Activated naive CD4-positive, alpha-beta T cell treated with anti-CD3 and anti-CD28 coated beads for 36 hours (primary cell): Measurements from ENCODE around the gene NPHP4. TPM values are rescaled to one million over a fixed set of nuclear protein-coding genes. Genes with fewer than 3 reads are reported as not detected.

Experiments
- CTCF ChIA-PET: fragments of 350-600 bp; sonication (Branson Sonifier 250); formaldehyde crosslinking; loops from one replicate; lab custom pipeline; 2021; ENCODE audit warnings: antibody characterized with exemption; lab: Charles Lee
- DNase-seq: peaks from one replicate; pipeline ENCODE4 v3.0.0-alpha.2; 2020
- H3K27ac Mint-ChIP-seq: one replicate; pipeline ENCODE4 v1.8.0; 2021; ENCODE audit warnings: mild to moderate bottlenecking, mixed read lengths
- H3K27me3 Mint-ChIP-seq: one replicate; pipeline ENCODE4 v1.8.0; 2021; ENCODE audit warnings: low read depth, mixed read lengths
- H3K36me3 Mint-ChIP-seq: one replicate; pipeline ENCODE4 v1.8.0; 2021; ENCODE audit warnings: low read depth, mixed read lengths
- H3K4me1 Mint-ChIP-seq: one replicate; pipeline ENCODE4 v1.8.0; 2021; ENCODE audit warnings: low read depth, mixed read lengths
- H3K4me3 Mint-ChIP-seq: one replicate; pipeline ENCODE4 v1.8.0; 2021; ENCODE audit warnings: mild to moderate bottlenecking, moderate library complexity, mixed read lengths
- H3K9me3 Mint-ChIP-seq: one replicate; pipeline ENCODE4 v1.8.0; 2021; ENCODE audit warnings: mixed read lengths
- intact Hi-C: fragments of 100-400 bp; cut with micrococcal nuclease; formaldehyde crosslinking; loops from one replicate; pipeline ENCODE4 v1.15.1; 2023
- microRNA-seq: library from miRNA; unstranded; fragments of <30 nt; microRNA quantifications from one replicate; pipeline ENCODE4 v1.2.0, GENCODE V29; 2022; ENCODE audit warnings: borderline microRNAs expressed, borderline replicate concordance
- total RNA-seq, 2 experiments: library from RNA; stranded (reverse); gene quantifications; one replicate each; pipeline ENCODE4 v1.2.3, GENCODE V29; 2021

NPHP4 gene
- total RNA-seq, 2 experiments from 2014 or later: 10.7 to 11.2 TPM

- no peak overlapping the region for H3K4me3 Mint-ChIP-seq
- H3K27ac Mint-ChIP-seq: no peak overlapping the region
- no peaks in the 10 kb centered on the region for H3K4me1 Mint-ChIP-seq
- no peak for DNase-seq
- no peaks in the 10 kb centered on the region for H3K36me3 Mint-ChIP-seq
- CTCF ChIA-PET: no interaction called here
- intact Hi-C loops: no loop called here
- H3K27me3 Mint-ChIP-seq: peaks cover 10% of the 10 kb centered on the region
- peaks cover 2% of the 10 kb centered on the region for H3K9me3 Mint-ChIP-seq
Observed at GRCh38 chr1:5822266-5822665, 170.0 kb downstream of the NPHP4 start.

DNA sequence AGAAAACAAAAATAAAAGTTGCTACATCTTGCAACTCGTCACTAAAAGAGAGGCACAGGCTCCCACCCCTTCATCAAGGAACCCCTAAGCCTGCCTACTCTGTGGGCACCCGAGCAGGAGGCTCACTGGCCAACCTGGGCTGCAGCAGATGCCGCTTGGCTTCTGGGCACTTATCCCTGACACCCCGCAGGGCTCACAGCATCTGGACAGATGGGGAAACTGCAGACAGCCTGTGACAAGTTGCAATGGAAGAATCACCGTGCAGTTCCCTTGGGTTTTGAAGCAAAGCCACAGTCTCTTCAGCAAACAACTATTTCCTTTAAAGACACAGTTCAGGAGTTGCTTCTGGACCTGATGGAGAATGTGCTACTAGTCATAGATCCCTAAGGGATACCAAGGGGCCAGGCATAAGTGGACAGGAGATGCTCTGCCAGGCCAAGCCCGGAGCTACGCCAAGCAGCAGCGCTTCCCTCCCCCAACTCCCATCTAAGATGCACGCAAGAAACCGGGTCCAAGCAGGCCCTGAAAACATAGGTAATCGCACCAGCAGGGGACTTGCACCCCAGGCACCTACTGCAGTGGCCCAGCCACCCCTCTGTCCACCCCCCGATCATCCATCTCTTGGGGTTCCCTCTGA is 170.6 kb downstream of the NPHP4 start:
- Mint-ChIP-seq H3K36me3 (no peaks in the 10 kb centered on the region), H3K9me3 (peaks cover 2% of the 10 kb centered on the region), H3K27me3 (peaks cover 12% of the 10 kb centered on the region), H3K4me3 (no peak overlapping the region), H3K4me1 (no peaks in the 10 kb centered on the region), H3K27ac (no peak overlapping the region)
- no peak for DNase-seq
- intact Hi-C loops: no loop called here
- CTCF ChIA-PET: no interaction called here

- H3K27ac Mint-ChIP-seq: no peak overlapping the region
- CTCF ChIA-PET: interaction anchor here (0.6 kb wide), 1 partner anchor 547 kb away, joined by 4 read pairs; no protein-coding TSS in a partner anchor
- intact Hi-C loops: no loop called here
Observed at GRCh38 chr1:5820026-5820421, 172.2 kb downstream of the NPHP4 start.

DNA sequence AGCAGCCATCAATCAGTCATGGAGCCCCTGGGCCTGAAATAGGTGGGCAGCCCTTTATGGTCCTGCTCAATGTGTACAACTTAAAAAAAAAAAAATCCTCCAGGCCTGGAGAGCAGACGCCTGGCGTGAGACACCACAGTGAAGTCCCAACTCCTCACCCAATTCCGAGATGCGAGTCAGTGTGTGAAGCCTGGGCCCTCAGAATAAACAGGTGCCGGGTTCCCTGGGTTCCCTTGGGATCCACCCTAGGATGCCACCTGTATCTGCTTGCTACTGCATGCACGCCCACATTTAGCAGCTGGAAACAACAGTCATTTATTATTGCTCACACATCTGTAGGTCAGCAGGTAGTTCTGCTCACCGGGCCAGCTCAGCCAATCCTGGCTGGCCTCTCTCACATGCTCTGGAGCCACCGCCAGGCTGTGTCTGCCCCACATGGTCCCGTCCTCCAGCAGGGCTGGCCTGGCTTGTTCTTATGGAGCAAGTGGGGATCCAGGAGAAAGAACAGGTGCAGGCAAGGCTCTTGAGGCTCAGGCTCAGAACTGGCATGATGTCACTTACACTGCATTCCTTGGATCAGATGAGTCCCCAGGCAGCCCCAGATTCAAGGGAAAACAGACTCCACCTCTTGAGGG is 172.7 kb downstream of the NPHP4 start:
- DNase-seq: no peak
- Mint-ChIP-seq H3K36me3 (no peaks in the 10 kb centered on the region), H3K9me3 (peaks cover 2% of the 10 kb centered on the region), H3K4me1 (no peaks in the 10 kb centered on the region), H3K4me3 (no peak overlapping the region), H3K27ac (no peak overlapping the region), H3K27me3 (peaks cover 22% of the 10 kb centered on the region)
- CTCF ChIA-PET: interaction anchor here (0.6 kb wide), 1 partner anchor 546 kb away, joined by 4 read pairs; no protein-coding TSS in a partner anchor
- intact Hi-C loops: no loop called here

More at GRCh38 chr1:5820026-5820421, 172.2 kb downstream of the NPHP4 start:
- Mint-ChIP-seq H3K27me3 (peaks cover 20% of the 10 kb centered on the region), H3K36me3 (no peaks in the 10 kb centered on the region), H3K4me1 (no peaks in the 10 kb centered on the region), H3K4me3 (no peak overlapping the region), H3K9me3 (peaks cover 2% of the 10 kb centered on the region)
- no peak for DNase-seq

GRCh38 chr1:5818755-5819154 is 173.5 kb downstream of the NPHP4 start:
- H3K27me3 Mint-ChIP-seq: peaks cover 22% of the 10 kb centered on the region
- H3K4me1 Mint-ChIP-seq: no peaks in the 10 kb centered on the region
- CTCF ChIA-PET: no interaction called here
- intact Hi-C loops: no loop called here
- no peak for DNase-seq
- H3K9me3 Mint-ChIP-seq: peaks cover 2% of the 10 kb centered on the region
- H3K27ac Mint-ChIP-seq: no peak overlapping the region
- H3K36me3 Mint-ChIP-seq: no peaks in the 10 kb centered on the region
- H3K4me3 Mint-ChIP-seq: no peak overlapping the region

DNA sequence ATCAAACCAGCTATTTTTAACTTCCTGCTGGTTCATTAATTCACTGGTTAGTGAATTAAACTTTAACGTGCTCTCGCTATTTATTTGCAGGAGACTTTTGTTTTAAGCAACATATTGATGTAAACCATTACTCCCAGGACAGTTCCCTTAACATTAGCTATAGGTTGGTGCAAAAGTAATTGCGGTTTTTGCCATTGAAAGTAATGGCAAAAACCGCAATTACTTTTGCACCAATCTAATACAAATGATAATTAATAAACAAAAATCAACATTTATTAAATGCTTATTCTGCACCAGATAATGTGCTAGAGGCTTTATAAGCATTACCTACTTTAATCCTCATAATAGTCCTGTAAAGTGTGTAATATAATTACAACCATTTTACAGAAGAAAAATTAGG is 176.5 kb downstream of the NPHP4 start:
- H3K4me3 Mint-ChIP-seq: no peak overlapping the region
- H3K27me3 Mint-ChIP-seq: peaks cover 20% of the 10 kb centered on the region
- CTCF ChIA-PET: no interaction called here
- intact Hi-C loops: no loop called here
- H3K4me1 Mint-ChIP-seq: no peaks in the 10 kb centered on the region
- DNase-seq: no peak
- H3K9me3 Mint-ChIP-seq: peaks cover 2% of the 10 kb centered on the region
- no peaks in the 10 kb centered on the region for H3K36me3 Mint-ChIP-seq
- H3K27ac Mint-ChIP-seq: no peak overlapping the region

- intact Hi-C loops: no loop called here
- no peak for DNase-seq
- H3K36me3 Mint-ChIP-seq: no peaks in the 10 kb centered on the region
- no peaks in the 10 kb centered on the region for H3K4me1 Mint-ChIP-seq
- no peak overlapping the region for H3K4me3 Mint-ChIP-seq
- CTCF ChIA-PET: no interaction called here
- peaks cover 2% of the 10 kb centered on the region for H3K9me3 Mint-ChIP-seq
- no peak overlapping the region for H3K27ac Mint-ChIP-seq
- peaks cover 20% of the 10 kb centered on the region for H3K27me3 Mint-ChIP-seq
Observed at GRCh38 chr1:5815211-5815610, 177.0 kb downstream of the NPHP4 start.

DNA sequence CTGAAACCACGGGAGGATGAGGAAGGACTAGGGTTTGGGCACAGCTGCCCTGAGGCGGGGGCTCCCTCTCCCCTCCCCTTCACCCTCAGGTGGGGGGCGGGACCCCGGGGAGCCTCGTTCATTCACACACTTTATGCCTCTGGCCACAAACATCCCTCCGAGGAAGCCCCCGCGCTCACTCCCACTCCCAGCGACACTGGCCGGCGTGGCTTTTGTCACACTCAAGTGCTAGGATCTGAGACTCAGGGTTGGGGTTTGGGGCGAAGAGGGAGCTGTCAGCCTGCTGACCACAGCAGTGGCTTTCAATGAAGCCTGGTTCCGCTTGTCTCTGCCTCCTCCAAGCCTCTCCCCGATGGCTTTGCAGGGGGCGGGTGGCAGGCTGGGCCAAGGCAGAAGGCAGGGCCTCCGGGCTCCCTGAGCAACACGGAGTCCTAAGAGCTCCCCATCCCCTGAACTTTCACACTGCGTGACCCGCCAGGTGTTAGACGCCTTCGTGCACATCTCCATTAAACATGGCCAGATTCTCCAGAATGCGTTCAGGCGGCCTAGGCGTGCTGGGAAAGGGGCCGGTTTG is 178.1 kb downstream of the NPHP4 start:
- H3K27me3 Mint-ChIP-seq: peaks cover 20% of the 10 kb centered on the region
- H3K36me3 Mint-ChIP-seq: no peaks in the 10 kb centered on the region
- CTCF ChIA-PET: no interaction called here
- intact Hi-C loops: no loop called here
- no peak overlapping the region for H3K27ac Mint-ChIP-seq
- no peak for DNase-seq
- peaks cover 2% of the 10 kb centered on the region for H3K9me3 Mint-ChIP-seq
- H3K4me1 Mint-ChIP-seq: no peaks in the 10 kb centered on the region
- H3K4me3 Mint-ChIP-seq: no peak overlapping the region

GRCh38 chr1:5813480-5813879 is 178.7 kb downstream of the NPHP4 start:
- no peak overlapping the region for H3K4me3 Mint-ChIP-seq

More at GRCh38 chr1:5813480-5813879, 178.7 kb downstream of the NPHP4 start:
- DNase-seq: no peak
- H3K9me3 Mint-ChIP-seq: peaks cover under 1% of the 10 kb centered on the region
- intact Hi-C loops: no loop called here
- CTCF ChIA-PET: no interaction called here
- no peak overlapping the region for H3K27ac Mint-ChIP-seq
- H3K36me3 Mint-ChIP-seq: no peaks in the 10 kb centered on the region
- H3K27me3 Mint-ChIP-seq: peaks cover 15% of the 10 kb centered on the region
- H3K4me1 Mint-ChIP-seq: no peaks in the 10 kb centered on the region

Small RNA genes within 50 kb of the gene (microRNA-seq; reads per million reads assigned to microRNA genes)
- not detected for gene MIR4689

Other genes with a start within 250 kb of the NPHP4 start
- 100 to 1,000 TPM; 164 to 166 TPM for gene KCNAB2, start 53.5 kb upstream of the NPHP4 start, total RNA-seq
- under 1 TPM; 0.27 to 0.45 TPM for gene CHD5, start 187.9 kb upstream of the NPHP4 start, total RNA-seq
- gene RPL22, start 207.2 kb upstream of the NPHP4 start, total RNA-seq: 100 to 1,000 TPM; 507 to 553 TPM
- gene RNF207, start 213.7 kb upstream of the NPHP4 start, total RNA-seq: 1 to 10 TPM; 3.2 to 4.1 TPM
- 10 to 100 TPM; 31.3 to 33.2 TPM for gene ICMT, start 243.5 kb upstream of the NPHP4 start, total RNA-seq